Testis (tissue), 2 donors: Measurements from ENCODE around the gene FUT8.

ENCODE experiments used
- POLR2A ChIP-seq: fragments of 450-650 bp; IDR thresholded peaks from one replicate; pipeline ENCODE4 v1.6.1; 2017; ENCODE audit warnings: antibody characterized with exemption, mild to moderate bottlenecking, moderate library complexity
- TF ChIP-seq, protein P1 (sequence below), 3 experiments: fragments of 450-650 bp in 2 of 3; fragments of 200-600 bp in 1 of 3; sonication (generic) in 1 of 3; IDR thresholded peaks; one replicate each; pipeline ENCODE4 v1.5.1; 2016 to 2019; ENCODE audit warnings: antibody characterized with exemption in 3 of 3, mild to moderate bottlenecking in 2 of 3, moderate library complexity in 1 of 3

DNA sequence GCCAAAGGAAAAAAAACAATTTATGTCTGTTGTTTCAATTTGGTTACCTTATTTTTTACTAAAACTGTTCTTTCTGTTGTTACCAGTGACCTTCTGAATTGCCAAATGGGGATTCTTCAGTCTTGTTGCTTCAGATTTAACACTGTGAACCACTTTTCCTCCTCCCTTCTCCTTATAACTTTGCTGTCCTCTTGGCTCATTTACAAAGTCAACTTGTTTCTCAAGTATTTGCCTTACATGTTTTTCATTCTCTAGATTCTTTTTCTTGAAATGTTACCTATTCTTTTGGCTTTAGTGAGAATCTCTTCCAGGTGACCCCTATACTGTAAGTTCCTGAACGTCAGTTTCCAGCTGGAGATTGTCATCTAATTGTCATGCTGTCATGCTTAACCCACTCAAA is 19.4 kb downstream of the FUT8 start:
- TF ChIP-seq, protein P1, sequence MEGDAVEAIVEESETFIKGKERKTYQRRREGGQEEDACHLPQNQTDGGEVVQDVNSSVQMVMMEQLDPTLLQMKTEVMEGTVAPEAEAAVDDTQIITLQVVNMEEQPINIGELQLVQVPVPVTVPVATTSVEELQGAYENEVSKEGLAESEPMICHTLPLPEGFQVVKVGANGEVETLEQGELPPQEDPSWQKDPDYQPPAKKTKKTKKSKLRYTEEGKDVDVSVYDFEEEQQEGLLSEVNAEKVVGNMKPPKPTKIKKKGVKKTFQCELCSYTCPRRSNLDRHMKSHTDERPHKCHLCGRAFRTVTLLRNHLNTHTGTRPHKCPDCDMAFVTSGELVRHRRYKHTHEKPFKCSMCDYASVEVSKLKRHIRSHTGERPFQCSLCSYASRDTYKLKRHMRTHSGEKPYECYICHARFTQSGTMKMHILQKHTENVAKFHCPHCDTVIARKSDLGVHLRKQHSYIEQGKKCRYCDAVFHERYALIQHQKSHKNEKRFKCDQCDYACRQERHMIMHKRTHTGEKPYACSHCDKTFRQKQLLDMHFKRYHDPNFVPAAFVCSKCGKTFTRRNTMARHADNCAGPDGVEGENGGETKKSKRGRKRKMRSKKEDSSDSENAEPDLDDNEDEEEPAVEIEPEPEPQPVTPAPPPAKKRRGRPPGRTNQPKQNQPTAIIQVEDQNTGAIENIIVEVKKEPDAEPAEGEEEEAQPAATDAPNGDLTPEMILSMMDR (IDR thresholded peaks at IDR 0.05), result no peak
- no peak for TF ChIP-seq POLR2A
